WERI-Rb-1 (cell line): ENCODE results near the gene SMS.

Source experiments
- DNase-seq: peaks from one replicate; pipeline ENCODE4 v3.0.0-alpha.2; 2020
- H3K27ac ChIP-seq: fragments of 250-450 bp; sonication (Bioruptor Pico); 2 replicates; pipeline ENCODE4 v1.5.1; 2020; ENCODE audit warnings: mild to moderate bottlenecking, moderate library complexity
- H3K27me3 ChIP-seq: fragments of 250-450 bp; sonication (Bioruptor Pico); 2 replicates; pipeline ENCODE4 v1.5.1; 2021; ENCODE audit warnings: mild to moderate bottlenecking, low read depth, moderate library complexity; ENCODE audit not compliant: insufficient read depth, severe bottlenecking
- H3K36me3 ChIP-seq: fragments of 250-450 bp; sonication (Bioruptor Pico); 2 replicates; pipeline ENCODE4 v1.5.1; 2020; ENCODE audit warnings: mild to moderate bottlenecking, moderate library complexity
- H3K4me3 ChIP-seq: 2 replicates; pipeline ENCODE4 v1.5.1; 2011; ENCODE audit warnings: low read depth, mild to moderate bottlenecking, control low read depth, low read length
- H3K9me3 ChIP-seq: fragments of 250-450 bp; sonication (Bioruptor Pico); 2 replicates; pipeline ENCODE4 v1.5.1; 2021; ENCODE audit warnings: mild to moderate bottlenecking, moderate library complexity; ENCODE audit not compliant: severe bottlenecking
- CTCF ChIP-seq: IDR thresholded peaks from 2 replicates; pipeline ENCODE4 v1.5.1; 2011; ENCODE audit warnings: low read depth, mild to moderate bottlenecking, control low read depth, inconsistent platforms, low read length

SMS gene

DNA sequence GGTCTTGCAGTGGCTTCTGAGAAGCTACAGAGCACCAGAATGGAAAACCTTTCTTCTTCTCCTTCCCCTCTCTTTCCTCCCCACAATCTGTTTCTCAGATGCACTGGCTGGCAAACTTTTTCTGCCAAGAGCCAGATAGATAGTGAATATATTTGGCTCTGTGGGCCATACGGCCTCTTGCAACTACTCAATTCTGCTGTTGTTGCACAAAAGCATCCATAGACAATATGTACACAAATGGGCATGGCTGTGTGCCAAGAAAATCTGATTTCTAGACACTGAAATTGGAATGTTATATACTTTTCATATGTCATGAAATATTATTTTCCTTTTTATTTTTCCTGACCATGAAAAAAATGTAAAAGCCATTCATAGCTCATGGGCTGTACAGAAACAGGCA, 94.7 kb downstream of the SMS start:
- Histone ChIP-seq H3K27me3 (peaks cover 17% of the 10 kb centered on the region), H3K36me3 (no peaks in the 10 kb centered on the region), H3K9me3 (no peaks in the 10 kb centered on the region), H3K27ac (no peak overlapping the region), H3K4me3 (no peak overlapping the region)
- no peak for TF ChIP-seq CTCF
- no peak for DNase-seq

- no peak for TF ChIP-seq CTCF
- H3K27me3 ChIP-seq, result peaks cover 17% of the 10 kb centered on the region
- H3K27ac ChIP-seq, result no peak overlapping the region
- no peaks in the 10 kb centered on the region for H3K36me3 ChIP-seq
- H3K4me3 ChIP-seq, result no peak overlapping the region
- DNase-seq, result no peak
- H3K9me3 ChIP-seq, result no peaks in the 10 kb centered on the region
These were observed 96.7 kb downstream of the SMS start for GRCh38 chrX:22037225-22037624.

DNA sequence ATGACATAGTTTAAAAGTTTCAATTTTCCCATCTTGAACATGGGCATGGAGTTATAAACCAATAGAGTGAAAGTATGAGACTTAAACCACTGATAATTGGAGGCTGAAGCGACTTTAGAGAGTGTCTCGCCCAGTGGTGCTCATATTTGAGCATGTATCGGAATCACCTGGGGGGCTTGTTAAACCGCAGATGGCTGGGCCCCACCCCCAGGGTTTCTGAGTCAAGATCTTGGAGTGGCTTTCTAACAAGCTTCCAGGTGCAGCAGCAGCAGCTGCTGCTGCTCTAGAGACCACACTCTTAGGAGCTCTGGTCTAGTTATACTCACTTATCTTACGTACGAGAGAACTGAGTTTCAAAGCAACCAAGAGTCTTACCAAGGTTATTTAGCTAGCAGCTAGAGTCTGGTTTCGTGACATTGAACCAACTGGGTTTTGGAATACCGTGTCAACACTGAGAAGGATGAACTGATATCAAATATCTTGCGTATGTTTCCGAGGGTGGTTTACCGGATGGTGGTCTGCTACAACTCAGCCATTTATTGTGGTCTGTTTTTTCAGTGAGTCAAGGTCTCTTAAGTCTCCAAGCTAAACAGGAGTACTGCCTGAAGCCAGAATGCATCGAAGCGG, 97.5 kb downstream of the SMS start:
- Histone ChIP-seq H3K4me3 (no peak overlapping the region), H3K27me3 (peaks cover 17% of the 10 kb centered on the region), H3K36me3 (no peaks in the 10 kb centered on the region), H3K9me3 (no peaks in the 10 kb centered on the region), H3K27ac (no peak overlapping the region)
- TF ChIP-seq CTCF, result no peak
- DNase-seq, result no peak

- H3K4me3 ChIP-seq, result no peak overlapping the region
- DNase-seq, result no peak
- no peaks in the 10 kb centered on the region for H3K9me3 ChIP-seq
- TF ChIP-seq CTCF, result no peak
- H3K36me3 ChIP-seq, result no peaks in the 10 kb centered on the region
- H3K27me3 ChIP-seq, result peaks cover 22% of the 10 kb centered on the region
- no peak overlapping the region for H3K27ac ChIP-seq
These were observed 99.0 kb downstream of the SMS start for GRCh38 chrX:22039541-22039940.

DNA sequence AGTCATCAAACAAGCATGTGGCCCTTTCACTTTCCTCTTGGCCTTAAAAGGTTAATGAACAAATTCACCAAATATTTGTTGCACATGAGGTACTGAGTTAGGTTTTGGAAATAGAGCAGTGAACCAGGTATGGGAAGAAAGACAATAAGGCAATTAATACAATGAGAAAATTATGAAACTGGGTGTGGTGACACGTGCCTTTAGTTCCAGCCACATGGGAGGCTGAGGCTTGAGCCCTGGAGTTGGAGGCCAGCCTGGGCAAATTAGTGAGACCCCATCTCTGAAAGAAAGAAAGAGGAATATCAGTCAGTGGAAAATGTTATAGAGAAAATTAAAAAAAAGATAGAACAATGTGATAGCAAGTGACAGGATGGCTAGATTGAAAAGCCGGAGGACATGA, 99.7 kb downstream of the SMS start:
- H3K36me3 ChIP-seq, result no peaks in the 10 kb centered on the region
- no peak overlapping the region for H3K27ac ChIP-seq
- DNase-seq, result no peak
- H3K9me3 ChIP-seq, result no peaks in the 10 kb centered on the region
- peaks cover 20% of the 10 kb centered on the region for H3K27me3 ChIP-seq
- H3K4me3 ChIP-seq, result no peak overlapping the region
- no peak for TF ChIP-seq CTCF

GRCh38 chrX:22041907-22042530, 101.5 kb downstream of the SMS start:
- no peak overlapping the region for H3K27ac ChIP-seq
- no peak for TF ChIP-seq CTCF

More at GRCh38 chrX:22041907-22042530, 101.5 kb downstream of the SMS start:
- Histone ChIP-seq H3K27me3 (peaks cover 18% of the 10 kb centered on the region), H3K4me3 (no peak overlapping the region), H3K9me3 (no peaks in the 10 kb centered on the region), H3K36me3 (no peaks in the 10 kb centered on the region)
- no peak for DNase-seq
